Endodermal cell (in vitro differentiated cells): ENCODE data around the gene GATA1. TPM values are rescaled to one million over a fixed set of nuclear protein-coding genes. Genes with fewer than 3 reads are reported as not detected.
A peak's percentile ranks its signal among the peaks of the same experiment; 100 is the strongest.

ENCODE experiments used
- DNase-seq: peaks from one replicate; pipeline ENCODE4 v3.0.0-alpha.2; 2017
- H3K27ac ChIP-seq: 2 replicates; pipeline ENCODE4 v1.5.1; 2013; ENCODE audit warnings: mild to moderate bottlenecking, low read depth, low read length, moderate library complexity
- H3K27me3 ChIP-seq: 2 replicates; pipeline ENCODE4 v1.6.1; 2013; ENCODE audit warnings: mild to moderate bottlenecking, low read length, moderate library complexity; ENCODE audit not compliant: insufficient read depth, control insufficient read depth, poor library complexity, severe bottlenecking
- H3K36me3 ChIP-seq: 2 replicates; pipeline ENCODE4 v1.7.0; 2013; ENCODE audit warnings: mild to moderate bottlenecking, low read length, moderate library complexity; ENCODE audit not compliant: control insufficient read depth, insufficient read depth
- H3K4me1 ChIP-seq: one replicate; pipeline ENCODE4 v1.7.0; 2013; ENCODE audit warnings: low read length; ENCODE audit not compliant: control insufficient read depth, insufficient read depth
- H3K4me3 ChIP-seq: 2 replicates; pipeline ENCODE4 v1.5.1; 2013; ENCODE audit warnings: mild to moderate bottlenecking, low read length, moderate library complexity
- H3K9ac ChIP-seq: 2 replicates; pipeline ENCODE4 v1.6.1; 2013; ENCODE audit warnings: mild to moderate bottlenecking, low read length, moderate library complexity; ENCODE audit not compliant: poor library complexity, severe bottlenecking; ENCODE audit errors: extremely low read depth
- H3K9me3 ChIP-seq: 2 replicates; pipeline ENCODE4 v1.6.1; 2013; ENCODE audit warnings: mild to moderate bottlenecking, low read length, moderate library complexity; ENCODE audit not compliant: control insufficient read depth
- H3K27ac Mint-ChIP-seq: 2 replicates; pipeline ENCODE4 v1.8.0; 2020; ENCODE audit warnings: mixed read lengths
- H3K27me3 Mint-ChIP-seq: 2 replicates; pipeline ENCODE4 v1.8.0; 2021; ENCODE audit warnings: mild to moderate bottlenecking, mixed read lengths; ENCODE audit not compliant: insufficient read depth
- H3K36me3 Mint-ChIP-seq: 2 replicates; pipeline ENCODE4 v1.8.0; 2020; ENCODE audit warnings: low read depth, mixed read lengths
- H3K4me1 Mint-ChIP-seq: 2 replicates; pipeline ENCODE4 v1.8.0; 2020; ENCODE audit warnings: mixed read lengths
- H3K4me3 Mint-ChIP-seq: 2 replicates; pipeline ENCODE4 v1.8.0; 2020; ENCODE audit warnings: mild to moderate bottlenecking, moderate library complexity, mixed read lengths
- H3K9me3 Mint-ChIP-seq: 2 replicates; pipeline ENCODE4 v1.8.0; 2020; ENCODE audit warnings: mild to moderate bottlenecking, mixed read lengths
- CTCF ChIP-seq: fragments of 200-600 bp; sonication (generic); conservative IDR thresholded peaks from 2 replicates; pipeline ENCODE4 v1.5.0; 2021; ENCODE audit warnings: antibody characterized with exemption, mild to moderate bottlenecking
- WGBS, 2 experiments: methylation state at CpG; one replicate each; pipeline versions ENCODE4 v1.1.5 to v1.1.7; 2013; ENCODE audit warnings: missing lambda C conversion rate in 2 of 2, mixed read lengths in 1 of 2; ENCODE audit not compliant: insufficient coverage in 1 of 2, insufficient read length in 1 of 2; 5-methylcytosine and 5-hydroxymethylcytosine counted together
- total RNA-seq, 2 donors: library from RNA; stranded (reverse); fragmentation: NEBNext Ultra II Directional in 1 of 2; extraction: Animal tissue kit (Norgen Biotek cat#: 25700) in 1 of 2; gene quantifications; 2 replicates in 1 of 2; 3 replicates in 1 of 2; pipeline ENCODE4 v1.2.1, GENCODE V29; 2021

GATA1 gene
- total RNA-seq, 2 donors from 2014 or later, result not detected

GRCh38 chrX:48802089-48802904 lies 15.9 kb downstream of the GATA1 start:
- peaks cover 71% of the 10 kb centered on the region for H3K9me3 Mint-ChIP-seq
- peak; percentile 92 for DNase-seq
- 0 to 5% methylated on average over 5 to 30 of the region's 40 CpGs for WGBS, 2 experiments
- Histone ChIP-seq H3K4me1 (no peaks in the 10 kb centered on the region), H3K36me3 (peaks cover 16% of the 10 kb centered on the region), H3K27ac (peak overlapping the region; percentile 95), H3K9ac (peak overlapping the region; percentile 91), H3K4me3 (peak overlapping the region; percentile 82), H3K27me3 (no peaks in the 10 kb centered on the region), H3K9me3 (no peaks in the 10 kb centered on the region)
- H3K4me3 Mint-ChIP-seq, result peak overlapping the region; percentile 94
- no peak for TF ChIP-seq CTCF
- peaks cover 18% of the 10 kb centered on the region for H3K36me3 Mint-ChIP-seq
- no peaks in the 10 kb centered on the region for H3K27me3 Mint-ChIP-seq
- H3K27ac Mint-ChIP-seq, result peak overlapping the region; percentile 99
- peaks cover 8% of the 10 kb centered on the region for H3K4me1 Mint-ChIP-seq

GRCh38 chrX:48802905-48803200 lies 16.5 kb downstream of the GATA1 start:
- Histone ChIP-seq H3K27ac (peak overlapping the region; percentile 95), H3K36me3 (peaks cover 16% of the 10 kb centered on the region), H3K27me3 (no peaks in the 10 kb centered on the region), H3K9me3 (no peaks in the 10 kb centered on the region), H3K9ac (peak overlapping the region; percentile 49), H3K4me3 (peak overlapping the region; percentile 82), H3K4me1 (no peaks in the 10 kb centered on the region)
- Mint-ChIP-seq H3K4me1 (peaks cover 8% of the 10 kb centered on the region), H3K27ac (peak overlapping the region; percentile 99), H3K9me3 (peaks cover 68% of the 10 kb centered on the region), H3K27me3 (no peaks in the 10 kb centered on the region), H3K36me3 (peaks cover 18% of the 10 kb centered on the region), H3K4me3 (peak overlapping the region; percentile 94)
- 52 to 73% methylated on average over 4 of the region's 4 CpGs for WGBS, 2 experiments
- no peak for DNase-seq
- no peak for TF ChIP-seq CTCF

GRCh38 chrX:48806081-48806480 lies 19.7 kb downstream of the GATA1 start:
- Histone ChIP-seq H3K27ac (no peak overlapping the region), H3K36me3 (peaks cover 16% of the 10 kb centered on the region), H3K27me3 (no peaks in the 10 kb centered on the region), H3K4me3 (no peak overlapping the region), H3K4me1 (no peaks in the 10 kb centered on the region), H3K9ac (no peak overlapping the region), H3K9me3 (no peaks in the 10 kb centered on the region)
- Mint-ChIP-seq H3K9me3 (peaks cover 60% of the 10 kb centered on the region), H3K27ac (no peak overlapping the region), H3K4me1 (peaks cover 3% of the 10 kb centered on the region), H3K36me3 (peaks cover 21% of the 10 kb centered on the region), H3K4me3 (no peak overlapping the region), H3K27me3 (no peaks in the 10 kb centered on the region)
- no peak for DNase-seq
- TF ChIP-seq CTCF, result no peak
- WGBS, 2 experiments, result 98% methylated on average over 4 of the region's 4 CpGs; no CpG with 5 or more reads in 1 of the 2 experiments
